Heart left ventricle (tissue), 16 donors: ENCODE data around the gene TCL1A. TPM values are rescaled to one million over a fixed set of nuclear protein-coding genes. Genes with fewer than 3 reads are reported as not detected.

ENCODE experiments used
- ATAC-seq, 4 donors: fragments of 200-7000 bp; cut with Tn5 transposase; one replicate each; pipeline ENCODE4 v1.9.1; 2020 to 2022; ENCODE audit warnings: moderate library complexity in 4 of 4, mild to moderate bottlenecking in 3 of 4, moderate number of reproducible peaks in 1 of 4
- DNase-seq, 5 donors: peaks; one replicate each; pipeline ENCODE4 v3.0.0-alpha.2; 2020
- H3K27ac ChIP-seq, 12 donors: fragments of 200-600 bp; sonication (generic) in 4 of 12; one replicate each; pipeline versions ENCODE4 v1.5.0 to v1.8.0; 2016 to 2022; ENCODE audit warnings: mild to moderate bottlenecking in 2 of 12
- H3K27me3 ChIP-seq, 9 donors: fragments of 200-600 bp; sonication (generic) in 2 of 9; one replicate each; pipeline versions ENCODE4 v1.5.1 to v1.8.0; 2016 to 2022; ENCODE audit warnings: mild to moderate bottlenecking in 3 of 9
- H3K36me3 ChIP-seq, 9 donors: fragments of 200-600 bp; sonication (generic) in 2 of 9; one replicate each; pipeline versions ENCODE4 v1.5.0 to v1.8.0; 2018 to 2022; ENCODE audit warnings: mild to moderate bottlenecking in 2 of 9
- H3K4me1 ChIP-seq, 12 donors: fragments of 200-600 bp; sonication (generic) in 4 of 12; one replicate each; pipeline versions ENCODE4 v1.5.0 to v1.8.0; 2016 to 2022; ENCODE audit warnings: mild to moderate bottlenecking in 3 of 12
- H3K4me3 ChIP-seq, 12 donors: fragments of 200-600 bp; sonication (generic) in 4 of 12; one replicate each; pipeline versions ENCODE4 v1.5.0 to v1.8.0; 2017 to 2022; ENCODE audit warnings: mild to moderate bottlenecking in 9 of 12, moderate library complexity in 4 of 12
- H3K9me3 ChIP-seq, 12 donors: fragments of 200-600 bp; sonication (generic) in 4 of 12; one replicate each; pipeline versions ENCODE4 v1.5.0 to v1.8.0; 2016 to 2022; ENCODE audit warnings: mild to moderate bottlenecking in 1 of 12
- CTCF ChIP-seq, 12 donors: fragments of 200-600 bp; sonication (generic) in 4 of 12; IDR thresholded peaks; one replicate each; pipeline versions ENCODE4 v1.5.0 to v1.8.0; 2018 to 2022; ENCODE audit warnings: antibody characterized with exemption in 12 of 12, mild to moderate bottlenecking in 5 of 12
- POLR2A ChIP-seq, 2 donors: fragments of 450-650 bp; IDR thresholded peaks; one replicate each; pipeline ENCODE4 v1.6.1; 2017; ENCODE audit warnings: antibody characterized with exemption in 2 of 2, mild to moderate bottlenecking in 2 of 2, moderate library complexity in 2 of 2
- WGBS, 4 donors: extraction: QIAGEN DNeasy Blood & Tissue Kit in 2 of 4; methylation state at CpG; one replicate each; pipeline versions ENCODE4 v1.1.5 to v1.1.7; 2013 to 2018; 5-methylcytosine and 5-hydroxymethylcytosine counted together
- intact Hi-C, 10 donors: fragments of 100-400 bp; cut with DNase I; formaldehyde crosslinking; loops; one replicate each; pipeline versions ENCODE4 v1.11.1 to v1.14.2; 2022
- polyA plus RNA-seq, 2 donors: library from polyadenylated mRNA; stranded (reverse); fragments of 200-250 nt; gene quantifications; one replicate each; pipeline ENCODE4 v1.2.3, GENCODE V29; 2013
- total RNA-seq, 9 donors: library from RNA; depleted of rRNA in 2 of 9; stranded (reverse); fragments of >200 nt in 2 of 9; fragmentation: NEBNext Ultra II Directional in 3 of 9; extraction: Animal tissue kit (Norgen Biotek cat#: 25700) in 3 of 9; gene quantifications; one replicate each; pipeline versions ENCODE4 v1.1.0 to v1.2.4, GENCODE V29; 2016 to 2023
- donor health status: ischemic (EF 13 %, LVEDD 7.1; RV severe dilation, severe dysfunction).
- donor health status: healthy with polysubstance abuse.
- donor health status: DM: no; HTN: yes; CAD: no.
- donor health status: DM: no; HTN: no; CAD: no.
- donor health status: ischemic (EF 25% LVEDD 6.9; RV normal size, moderate dysfunction).
- donor health status: ischemic (EF 25% LVEDD 5.7; RV mildly dilated, moderate dysfunction).
- donor health status: healthy.
- donor health status: DM: yes; HTN: yes; CAD: no.
- donor health status: ischemic (EF 35%, LVEDD 5.7; RV mildly dilated, moderate dysfunction).
- donor health status: nonischemic (EF 11% LVEDD 7.7; RV severe dilation, severe dysfunction).
- donor health status: DM: yes; HTN: yes; CAD: no.
- donor health status: PGD.
- donor health status: ischemic (EF 29% LVEDD 5.4; RV normal size, mild dysfunction).
- donor health status: nonischemic (EF 23%, LVEDD 6.1; RV moderate dilation, normal function).

Gene TCL1A
- total and polyA plus RNA-seq, 11 donors = 0.26 TPM; not detected in 10

DNA sequence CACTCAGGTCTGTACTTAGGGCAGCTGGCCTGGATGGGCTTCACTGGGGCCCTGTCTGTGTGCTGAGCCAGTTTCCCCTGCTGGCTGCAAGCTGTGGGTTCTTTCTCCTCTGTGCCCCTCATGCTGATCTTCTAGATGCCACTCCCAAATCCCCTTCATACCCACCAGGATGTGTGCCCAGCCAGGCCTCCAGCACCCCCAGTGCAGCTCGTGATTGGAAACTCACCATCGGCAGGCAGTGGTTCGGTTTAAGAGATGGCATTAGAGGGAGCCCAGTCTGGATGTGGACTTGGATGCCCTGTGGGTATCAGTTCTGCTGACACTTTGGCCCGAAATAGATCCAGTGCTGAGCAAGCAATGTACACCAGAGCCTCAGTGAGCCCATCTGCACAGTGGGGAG is 21.8 kb downstream of the TCL1A start:
- Histone ChIP-seq H3K36me3 (no peaks in the 10 kb centered on the region), H3K27me3 (peaks cover 0 to 33% (median 12%) of the 10 kb centered on the region in 9 donors), H3K4me1 (no peaks in the 10 kb centered on the region), H3K9me3 (no peaks in the 10 kb centered on the region), H3K4me3 (no peak overlapping the region), H3K27ac (no peak overlapping the region)
- TF ChIP-seq POLR2A (IDR thresholded peaks at IDR 0.05) (no peak), CTCF (IDR thresholded peaks at IDR 0.05) (no peak)
- DNase-seq (no peak), ATAC-seq (no peak)
- intact Hi-C loops = no loop called here
- 83 to 95% (median 89%) methylated on average over 2 to 4 of the region's 4 CpGs for WGBS, 4 donors

DNA sequence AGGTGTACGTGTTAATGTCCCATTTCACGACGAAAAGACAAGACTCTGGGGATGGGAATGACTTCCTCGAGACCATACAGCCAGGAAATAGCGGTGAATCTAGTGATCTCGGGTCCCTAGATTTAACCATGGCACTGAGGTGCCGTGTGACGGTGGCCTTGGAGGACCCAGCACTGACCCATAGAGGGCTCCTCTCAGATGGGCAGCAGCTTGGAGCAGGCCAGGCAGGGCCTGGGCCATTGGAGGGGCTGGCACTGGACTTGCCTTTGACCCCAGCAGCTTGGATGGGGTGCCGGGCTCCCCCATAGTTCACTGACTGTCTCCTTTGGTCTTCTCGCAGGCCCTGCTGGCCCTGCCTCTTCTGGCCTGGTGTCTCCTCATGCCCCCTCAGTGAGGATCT is 22.3 kb downstream of the TCL1A start:
- no peak for DNase-seq
- no peak for TF ChIP-seq POLR2A (IDR thresholded peaks at IDR 0.05)
- no peak for TF ChIP-seq CTCF (IDR thresholded peaks at IDR 0.05)
- intact Hi-C loops = no loop called here
- Histone ChIP-seq H3K4me3 (no peak overlapping the region), H3K4me1 (no peaks in the 10 kb centered on the region), H3K36me3 (no peaks in the 10 kb centered on the region), H3K27me3 (peaks cover 0 to 37% (median 10%) of the 10 kb centered on the region in 9 donors), H3K27ac (no peak overlapping the region), H3K9me3 (no peaks in the 10 kb centered on the region)
- WGBS, 4 donors = 86 to 90% (median 88%) methylated on average over 9 to 10 of the region's 10 CpGs
- no peak for ATAC-seq

GRCh38 chr14:95690815-95691214 is 23.1 kb downstream of the TCL1A start:
- ATAC-seq (no peak), DNase-seq (no peak)
- 75 to 84% (median 81%) methylated on average over 10 of the region's 10 CpGs for WGBS, 4 donors
- intact Hi-C loops = no loop called here
- no peak for TF ChIP-seq CTCF (IDR thresholded peaks at IDR 0.05)
- no peak for TF ChIP-seq POLR2A (IDR thresholded peaks at IDR 0.05)
- H3K27me3 ChIP-seq = peaks cover 0 to 34% (median 8%) of the 10 kb centered on the region in 9 donors
- no peak overlapping the region for H3K27ac ChIP-seq
- H3K36me3 ChIP-seq = no peaks in the 10 kb centered on the region
- no peaks in the 10 kb centered on the region for H3K9me3 ChIP-seq
- H3K4me3 ChIP-seq = no peak overlapping the region
- H3K4me1 ChIP-seq = no peaks in the 10 kb centered on the region

GRCh38 chr14:95689441-95689840 is 24.5 kb downstream of the TCL1A start:
- H3K4me3 ChIP-seq = no peak overlapping the region
- 53 to 69% (median 57%) methylated on average over 5 of the region's 5 CpGs for WGBS, 4 donors
- no peaks in the 10 kb centered on the region for H3K36me3 ChIP-seq
- TF ChIP-seq CTCF (IDR thresholded peaks at IDR 0.05) (no peak), POLR2A (IDR thresholded peaks at IDR 0.05) (no peak)
- DNase-seq (no peak), ATAC-seq (no peak)
- H3K27me3 ChIP-seq = peaks cover 0 to 39% (median 6%) of the 10 kb centered on the region in 9 donors
- H3K4me1 ChIP-seq = no peaks in the 10 kb centered on the region
- intact Hi-C loops = loop anchor here in 1 of 10 donors (10.0 kb wide), 1 partner anchor 125 kb away; no protein-coding TSS in a partner anchor
- H3K27ac ChIP-seq = no peak overlapping the region
- H3K9me3 ChIP-seq = no peaks in the 10 kb centered on the region
